ENCODE results near the gene UBAP1.
"Not testable (repeated sequence)": the region's sequence is repeated elsewhere in the genome, so short reads cannot be mapped to it uniquely, and the experiment has no call there.

UBAP1 gene

DNA sequence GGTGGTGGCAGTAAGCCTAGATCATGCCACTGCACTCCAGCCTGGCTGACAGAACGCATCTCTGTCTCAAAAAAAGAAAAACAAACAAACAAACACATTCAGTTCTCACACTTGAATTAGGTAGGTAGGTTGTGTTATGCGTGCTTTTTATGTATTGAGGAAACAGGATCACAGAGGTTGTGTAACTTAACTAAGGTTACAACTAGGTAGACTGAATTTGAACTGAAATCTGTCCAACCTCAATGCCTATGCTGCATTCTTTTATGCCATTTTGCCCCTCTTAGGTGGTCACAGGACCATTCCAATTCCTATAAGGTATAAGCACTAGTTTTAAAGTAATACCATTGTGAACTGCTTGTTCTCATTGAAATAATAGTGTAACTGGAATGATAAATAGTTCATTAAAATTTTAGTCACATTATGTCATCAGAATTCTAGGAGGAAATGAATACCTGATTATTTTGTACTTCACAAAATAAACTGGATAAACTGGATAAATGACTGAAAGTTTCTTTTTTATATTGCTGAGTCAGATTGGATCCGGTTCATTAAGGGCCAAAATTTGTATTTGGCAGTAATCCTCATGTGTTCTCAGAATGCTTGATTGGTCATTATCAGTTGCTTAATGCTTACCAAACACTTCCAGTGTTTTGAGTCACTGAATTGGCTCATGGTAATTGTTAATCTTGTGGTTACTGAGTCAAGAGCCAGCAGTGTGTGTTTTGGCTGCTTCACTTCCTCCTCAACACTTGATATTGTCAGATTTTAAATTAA lies 7.1 kb downstream of the UBAP1 start:
- no peak for DNase-seq

- DNase-seq: no peak
Observed at GRCh38 chr9:34187891-34188240, 9.0 kb downstream of the UBAP1 start.

GRCh38 chr9:34190996-34191892 lies 12.4 kb downstream of the UBAP1 start:
- DNase-seq: peak; percentile 74

GRCh38 chr9:34195143-34195542 lies 16.3 kb downstream of the UBAP1 start:
- DNase-seq: no peak

DNA sequence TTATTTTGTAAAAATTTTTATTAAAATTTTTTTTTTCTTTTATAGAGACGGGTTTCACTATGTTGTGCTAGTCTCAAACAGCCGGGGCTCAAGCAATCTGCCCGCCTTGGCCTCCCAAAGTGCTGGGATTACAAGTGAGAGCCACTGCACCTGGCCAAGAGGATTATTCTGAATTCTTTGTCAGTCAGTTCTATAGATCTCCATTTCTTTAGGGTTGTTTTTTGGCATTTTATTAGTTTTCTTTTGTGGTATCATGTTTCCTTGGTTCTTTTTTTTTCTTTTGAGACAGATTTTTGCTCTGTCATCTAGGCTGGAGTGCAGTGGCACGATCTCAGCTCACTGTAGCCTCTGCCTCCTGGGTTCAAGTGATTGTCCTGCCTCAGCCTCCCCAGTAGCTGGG lies 18.4 kb downstream of the UBAP1 start:
- not testable (repeated sequence) for DNase-seq

GRCh38 chr9:34197756-34198711 lies 19.2 kb downstream of the UBAP1 start:
- no peak for DNase-seq

DNA sequence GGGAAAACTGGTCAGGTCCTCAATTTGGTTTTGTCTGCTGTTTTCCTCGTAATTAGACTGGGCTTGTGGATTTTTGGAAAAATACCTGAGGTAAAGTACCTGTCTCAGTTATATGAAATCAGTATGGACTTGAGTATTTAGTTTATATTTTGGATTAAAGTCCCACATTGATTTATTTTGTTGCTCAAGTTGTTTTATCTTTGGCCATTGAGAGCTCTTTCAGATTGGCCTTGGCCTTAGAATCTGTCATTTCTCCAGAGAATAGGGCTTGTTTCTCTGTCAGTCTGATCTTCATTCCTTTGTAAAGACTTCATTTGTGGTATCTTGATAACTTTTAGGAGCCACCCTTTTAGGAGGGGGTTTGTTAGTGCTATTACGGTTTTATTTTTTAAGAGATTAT lies 21.2 kb downstream of the UBAP1 start:
- no peak for DNase-seq

DNA sequence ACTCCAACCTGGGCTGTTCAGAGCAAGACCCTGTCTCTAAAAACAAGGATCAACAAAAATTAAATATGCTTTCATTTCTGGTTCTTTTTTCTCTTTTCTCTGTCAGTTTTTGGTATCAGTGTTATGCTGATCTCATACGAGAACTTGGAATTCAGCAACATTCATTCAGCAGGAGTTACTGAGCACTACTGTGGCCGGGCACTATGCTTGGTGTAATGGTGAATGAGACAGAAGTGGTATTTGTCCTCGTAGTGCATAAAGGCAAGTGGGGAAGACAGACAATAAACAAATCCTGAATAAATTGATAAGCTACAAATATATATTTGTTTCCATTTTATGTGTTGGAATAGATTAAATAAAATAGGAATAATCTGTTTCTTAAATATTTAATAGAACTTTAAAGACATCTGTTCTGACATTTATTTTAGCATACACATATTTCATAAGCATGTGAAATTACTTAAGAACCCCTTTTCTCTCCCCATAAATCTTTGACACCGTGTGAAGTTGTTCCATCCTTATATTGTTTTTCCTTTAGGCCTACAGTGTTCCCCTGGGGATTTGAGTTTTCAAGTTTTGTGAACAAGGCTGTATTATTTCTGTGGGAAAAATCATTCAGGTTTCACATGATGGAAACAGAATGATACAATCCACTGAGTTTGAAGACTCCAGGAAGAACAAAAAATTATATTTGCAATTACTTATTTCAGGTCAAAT lies 24.6 kb downstream of the UBAP1 start:
- no peak for DNase-seq

GRCh38 chr9:34203992-34204635 lies 25.3 kb downstream of the UBAP1 start:
- no peak for DNase-seq

DNA sequence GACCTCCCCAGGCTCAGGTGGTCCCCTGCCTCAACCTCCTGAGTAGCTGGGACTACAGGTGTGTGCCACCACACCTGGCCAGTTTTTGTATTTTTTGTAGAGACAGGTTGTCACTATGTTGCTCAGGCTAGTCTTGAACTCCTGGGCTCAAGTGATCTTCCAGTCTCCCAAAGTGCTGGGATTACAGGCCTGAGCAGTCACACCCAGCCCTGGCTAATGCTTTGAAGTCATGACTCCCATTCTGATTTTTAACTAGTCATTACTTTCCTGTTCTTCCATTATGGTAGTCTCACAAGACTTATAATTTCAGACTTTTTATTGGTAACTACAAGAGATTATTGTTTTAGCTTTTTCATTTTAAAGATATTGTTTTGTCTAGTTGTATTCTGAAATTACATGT lies 26.3 kb downstream of the UBAP1 start:
- no peak for DNase-seq

- DNase-seq: no peak
Observed at GRCh38 chr9:34206561-34206960, 27.7 kb downstream of the UBAP1 start.

DNA sequence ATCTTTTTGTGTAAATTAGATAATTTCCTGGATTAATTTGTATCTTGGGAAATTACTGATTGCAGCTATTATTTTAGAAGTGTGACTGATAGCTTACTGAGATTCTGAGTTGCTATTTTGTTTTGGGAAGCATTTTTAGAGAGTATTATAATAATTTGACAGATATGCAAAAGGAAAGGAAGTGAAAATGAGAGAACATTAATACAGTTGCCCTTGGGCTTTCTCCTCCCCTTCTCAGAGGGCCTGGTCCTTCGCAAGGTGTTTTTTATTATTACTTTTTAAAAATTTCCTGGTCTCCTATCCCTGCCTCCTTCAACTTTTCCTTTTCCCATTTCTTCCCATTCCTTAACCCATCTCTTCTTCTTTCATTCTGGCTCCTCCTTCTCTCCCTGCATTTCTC lies 32.6 kb downstream of the UBAP1 start:
- no peak for DNase-seq

DNA sequence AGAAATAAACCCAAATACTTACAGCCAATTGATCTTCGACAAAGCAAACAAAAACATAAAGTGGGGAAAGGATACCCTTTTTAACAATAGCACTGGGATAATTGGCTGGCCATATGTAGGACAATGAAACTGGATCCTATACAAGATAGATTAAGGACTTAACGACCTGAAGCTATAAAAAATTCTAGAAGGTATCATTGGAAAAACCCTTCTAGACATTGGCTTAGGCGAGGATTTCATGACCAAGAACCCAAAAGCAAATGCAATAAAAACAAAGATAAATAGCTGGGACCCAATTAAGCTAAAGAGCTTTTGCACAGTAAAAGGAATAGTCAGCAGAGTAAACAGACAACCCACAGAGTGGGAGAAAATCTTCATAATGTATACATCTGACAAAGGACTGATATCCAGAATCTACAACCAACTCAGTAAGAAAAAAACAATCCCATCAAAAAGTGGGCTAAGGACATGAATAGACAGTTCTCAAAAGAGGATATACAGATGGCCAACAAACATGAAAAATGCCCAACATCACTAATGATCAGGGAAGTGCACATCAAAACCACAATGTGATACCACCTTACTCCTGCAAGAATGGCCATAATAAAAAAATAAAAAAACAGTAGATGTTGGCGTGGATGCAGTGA lies 35.6 kb downstream of the UBAP1 start:
- not testable (repeated sequence) for DNase-seq

GRCh38 chr9:34216325-34216724 lies 37.5 kb downstream of the UBAP1 start:
- no peak for DNase-seq

DNA sequence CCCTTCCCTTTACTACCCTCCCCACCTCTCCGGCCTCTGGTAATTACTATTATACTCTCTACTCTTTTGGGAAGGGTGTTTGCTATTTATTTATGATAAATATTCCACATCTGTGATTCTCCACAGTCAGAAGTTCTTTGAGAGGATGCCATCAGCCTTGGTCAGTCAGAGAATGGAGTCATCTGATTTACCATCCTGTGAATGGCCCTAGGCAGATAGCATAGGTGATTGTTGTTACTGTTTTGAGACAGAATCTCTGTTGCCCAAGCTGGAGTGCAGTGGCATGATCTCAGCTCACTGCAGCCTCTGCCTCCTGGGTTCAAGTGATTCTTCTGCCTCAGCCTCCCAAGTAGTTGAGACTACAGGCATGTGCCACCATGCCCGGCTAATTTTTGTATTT lies 38.2 kb downstream of the UBAP1 start:
- DNase-seq: not testable (repeated sequence)

DNA sequence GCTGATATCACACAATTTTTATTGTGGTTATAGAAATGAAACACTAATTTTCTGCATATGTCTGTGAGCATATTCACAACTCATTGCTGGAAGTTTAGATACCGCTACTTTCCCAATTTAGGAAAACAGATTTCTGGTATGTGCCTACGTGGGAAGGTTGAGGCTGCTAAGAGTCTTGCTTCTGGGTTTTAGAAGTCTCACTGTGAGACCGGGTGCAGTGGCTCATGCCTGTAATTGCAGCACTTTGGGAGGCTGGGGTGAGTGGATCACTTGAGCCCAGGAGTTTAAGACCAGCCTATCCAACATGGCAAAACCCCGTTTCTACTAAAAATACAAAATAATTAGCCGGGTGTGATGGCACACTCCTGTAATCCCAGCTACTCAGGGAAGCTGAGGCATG lies 39.6 kb downstream of the UBAP1 start:
- no peak for DNase-seq

GRCh38 chr9:34219421-34219820 lies 40.6 kb downstream of the UBAP1 start:
- DNase-seq: no peak

DNA sequence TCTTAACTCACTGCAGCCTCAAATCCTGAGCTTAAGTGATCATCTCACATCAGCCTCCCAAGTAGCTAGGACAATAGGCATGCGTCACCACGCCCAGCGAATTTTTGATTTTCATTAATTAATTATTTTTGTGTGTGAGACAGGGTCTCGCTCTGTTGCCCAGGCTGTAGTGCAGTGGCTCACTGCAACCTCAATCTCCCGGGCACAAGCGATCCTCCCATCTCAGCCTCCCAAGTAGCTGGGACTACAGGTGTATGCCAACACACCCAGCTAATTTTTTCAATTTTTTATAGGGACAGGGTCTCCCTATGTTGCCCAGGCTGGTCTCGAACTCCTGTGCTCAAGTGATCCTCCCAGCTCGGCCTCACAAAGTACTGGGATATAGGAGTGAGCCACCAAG lies 41.4 kb downstream of the UBAP1 start:
- no peak for DNase-seq

DNA sequence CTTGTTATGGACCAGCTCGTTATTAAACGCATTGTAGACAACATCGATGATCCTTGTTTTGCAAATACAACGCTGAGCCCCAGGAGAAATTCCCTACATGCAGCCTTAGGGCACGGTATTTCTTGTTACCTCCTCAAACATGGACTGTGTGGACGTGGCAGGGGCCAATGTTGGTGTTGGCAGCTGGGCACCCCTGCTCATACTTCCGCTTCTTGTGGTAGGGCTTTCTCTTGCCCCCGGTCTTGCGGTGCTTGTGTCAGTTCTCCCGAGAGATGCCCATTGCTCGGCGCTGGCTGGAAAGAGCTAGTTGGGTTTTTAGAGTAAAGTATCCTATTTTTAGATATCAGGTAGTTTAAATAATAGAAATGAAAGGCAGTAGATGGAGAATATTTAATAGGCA lies 45.5 kb downstream of the UBAP1 start:
- DNase-seq: no peak

- DNase-seq: not testable (repeated sequence)
Observed at GRCh38 chr9:34226144-34226760, 47.4 kb downstream of the UBAP1 start.

GRCh38 chr9:34227445-34227844 lies 48.6 kb downstream of the UBAP1 start:
- DNase-seq: no peak
